GM18951 (cell line): ENCODE results near the gene DOK7.

Experiments used
- POLR2A ChIP-seq: IDR thresholded peaks from 4 replicates; pipeline ENCODE4 v1.6.1; 2011; ENCODE audit warnings: mild to moderate bottlenecking; ENCODE audit not compliant: insufficient read length, insufficient read depth; ENCODE audit errors: extremely low read depth
- in situ Hi-C: fragments of 300-500 bp; cut with MboI; formaldehyde crosslinking; loops from one replicate; pipeline ENCODE4 v1.12.0; 2022; ENCODE audit warnings: low sequenced_read_pairs, mixed read lengths, inconsistent platforms; ENCODE audit not compliant: unreplicated experiment

Gene DOK7

DNA sequence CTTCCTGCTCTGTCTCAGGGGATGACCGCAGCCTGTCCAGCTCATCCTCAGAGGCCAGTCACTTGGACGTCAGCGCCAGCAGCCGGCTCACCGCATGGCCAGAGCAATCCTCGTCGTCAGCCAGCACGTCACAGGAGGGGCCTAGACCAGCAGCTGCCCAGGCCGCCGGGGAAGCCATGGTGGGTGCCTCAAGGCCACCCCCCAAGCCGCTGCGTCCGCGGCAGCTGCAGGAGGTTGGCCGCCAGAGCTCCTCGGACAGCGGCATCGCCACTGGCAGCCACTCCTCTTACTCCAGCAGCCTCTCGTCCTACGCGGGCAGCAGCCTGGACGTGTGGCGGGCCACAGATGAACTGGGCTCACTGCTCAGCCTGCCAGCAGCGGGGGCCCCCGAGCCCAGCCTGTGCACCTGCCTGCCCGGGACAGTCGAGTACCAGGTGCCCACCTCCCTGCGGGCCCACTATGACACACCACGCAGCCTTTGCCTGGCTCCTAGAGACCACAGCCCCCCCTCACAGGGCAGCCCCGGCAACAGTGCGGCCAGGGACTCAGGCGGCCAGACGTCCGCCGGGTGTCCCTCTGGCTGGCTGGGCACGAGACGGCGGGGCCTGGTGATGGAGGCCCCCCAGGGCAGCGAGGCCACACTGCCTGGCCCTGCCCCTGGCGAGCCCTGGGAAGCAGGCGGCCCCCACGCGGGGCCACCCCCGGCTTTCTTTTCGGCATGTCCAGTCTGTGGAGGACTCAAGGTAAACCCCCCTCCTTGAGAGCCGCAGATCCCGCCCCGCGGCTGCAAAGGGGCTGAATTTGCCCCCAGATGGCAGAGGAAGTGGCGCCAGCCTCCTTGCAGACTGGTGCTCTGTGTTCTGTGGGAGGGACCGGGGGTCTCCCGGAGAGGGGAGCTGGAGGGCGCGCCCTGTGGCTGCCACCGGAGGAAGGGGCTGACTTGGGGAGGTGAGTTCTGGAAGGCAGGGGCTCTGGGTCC, 29.9 kb downstream of the DOK7 start:
- in situ Hi-C loops: no loop called here
- TF ChIP-seq POLR2A: no peak

DNA sequence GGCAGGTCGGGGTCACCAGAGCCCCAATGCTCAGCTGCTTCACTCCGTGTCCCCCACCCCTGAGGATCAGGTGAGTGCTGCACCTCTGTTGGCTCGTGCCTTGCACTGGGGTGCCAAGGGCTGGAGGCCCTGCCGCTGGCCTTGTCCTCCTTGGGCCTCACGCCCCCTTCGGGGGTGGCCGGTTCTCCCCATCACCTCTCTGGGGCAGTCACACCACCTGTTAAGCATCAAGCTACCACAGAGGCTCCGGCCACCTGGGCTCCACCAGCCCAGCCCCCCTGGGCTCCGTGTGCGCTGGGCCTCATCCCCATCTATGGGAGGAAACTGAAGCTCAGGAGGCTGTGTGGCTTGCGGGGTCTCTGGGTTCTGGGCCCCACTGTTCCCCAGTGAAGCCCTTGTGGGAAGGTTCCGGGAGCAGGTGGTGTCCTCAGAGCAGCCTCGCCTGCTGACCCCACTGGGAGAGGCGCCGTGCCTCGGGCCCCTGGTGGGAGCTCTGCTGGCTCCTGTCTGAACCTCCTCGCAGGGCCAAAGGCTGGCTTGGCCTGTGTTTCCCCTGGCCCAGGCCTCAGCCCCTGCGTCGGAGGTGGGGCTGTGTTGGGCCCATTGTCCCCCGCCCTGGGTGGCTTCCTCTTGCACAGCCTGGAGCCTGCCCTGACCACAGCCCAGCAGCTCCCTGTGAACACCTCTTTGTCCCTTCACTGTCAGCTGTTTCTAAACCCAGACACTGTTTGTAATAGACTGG, 30.8 kb downstream of the DOK7 start:
- TF ChIP-seq POLR2A: no peak
- in situ Hi-C loops: no loop called here

DNA sequence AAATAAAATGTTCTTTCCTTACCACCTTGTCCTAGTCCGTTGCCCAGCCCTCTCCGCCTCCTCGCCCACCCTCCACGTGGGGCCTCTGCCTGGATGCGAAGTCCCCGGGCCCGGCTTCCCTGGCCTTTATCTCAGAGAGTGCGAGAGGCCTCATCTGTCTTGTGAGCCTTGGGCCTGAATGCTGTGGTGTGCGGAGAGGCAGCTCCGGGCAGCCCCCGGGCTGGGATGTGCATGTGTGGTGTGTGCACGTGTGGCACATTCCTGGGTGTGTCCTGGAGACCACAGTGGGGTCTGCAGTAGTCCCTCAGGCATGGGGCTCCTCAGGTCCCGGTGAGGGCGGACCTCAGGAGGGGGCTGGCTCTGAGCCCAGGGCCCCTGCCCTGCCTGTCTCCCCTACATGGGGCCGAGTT, 31.4 kb downstream of the DOK7 start:
- in situ Hi-C loops: no loop called here
- no peak for TF ChIP-seq POLR2A

DNA sequence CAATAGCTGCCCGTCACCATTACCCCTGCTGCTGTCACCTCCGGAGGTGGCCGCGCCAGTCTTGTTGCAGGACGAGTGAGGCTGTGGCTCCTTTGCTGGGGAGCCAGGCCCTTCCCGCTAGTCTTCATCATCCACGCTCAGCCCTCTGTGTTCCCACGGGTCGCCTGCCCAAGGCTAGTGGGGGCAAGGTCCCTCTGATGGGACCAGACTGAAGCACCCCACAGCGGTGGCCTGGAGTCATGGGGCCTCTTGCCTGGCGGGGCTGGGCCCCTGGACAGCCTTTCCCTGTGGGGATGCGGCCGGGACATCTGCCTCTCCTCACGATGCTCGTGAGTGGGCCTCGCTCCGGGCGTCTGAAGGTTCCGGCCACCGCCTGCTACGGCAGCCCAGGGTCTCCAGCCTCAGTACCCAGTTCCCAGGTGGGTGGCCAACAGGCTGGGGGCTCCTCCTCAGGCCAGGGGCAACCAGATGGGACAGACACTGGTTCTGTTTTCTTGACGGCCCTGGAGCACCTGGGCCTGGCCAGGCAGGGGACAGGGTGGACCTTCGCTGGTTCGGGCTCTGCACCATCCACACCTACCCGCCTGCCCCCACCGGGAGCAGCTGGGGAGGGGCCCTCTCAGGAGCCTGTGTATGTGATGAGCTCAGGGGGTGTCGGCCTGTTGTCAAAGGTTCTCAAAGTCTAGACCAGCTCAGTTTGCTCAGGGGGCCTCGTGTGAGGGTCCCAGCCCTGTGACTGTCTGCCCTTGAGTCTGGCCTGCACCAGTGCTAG, 32.3 kb downstream of the DOK7 start:
- no peak for TF ChIP-seq POLR2A
- in situ Hi-C loops: no loop called here

DNA sequence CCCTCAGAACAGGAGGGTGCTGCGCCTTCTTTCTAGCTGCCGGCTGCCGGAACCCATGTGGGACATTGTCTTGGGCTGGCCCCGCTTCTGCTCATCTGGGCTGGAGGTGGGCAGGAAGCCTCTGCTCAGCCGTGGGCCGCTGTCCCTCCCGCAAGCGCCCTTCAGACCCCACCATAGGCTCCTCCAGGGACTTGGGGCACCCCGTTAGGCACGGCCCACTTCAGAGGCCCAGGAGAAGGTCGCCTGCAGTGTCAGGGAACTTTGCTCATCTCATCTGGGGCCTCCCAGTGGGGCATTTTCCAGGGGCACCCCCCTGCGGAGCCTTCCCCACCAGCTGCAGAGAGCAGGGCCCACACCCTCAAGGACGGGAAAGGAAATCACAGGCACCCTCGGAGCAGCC, 32.9 kb downstream of the DOK7 start:
- in situ Hi-C loops: no loop called here

DNA sequence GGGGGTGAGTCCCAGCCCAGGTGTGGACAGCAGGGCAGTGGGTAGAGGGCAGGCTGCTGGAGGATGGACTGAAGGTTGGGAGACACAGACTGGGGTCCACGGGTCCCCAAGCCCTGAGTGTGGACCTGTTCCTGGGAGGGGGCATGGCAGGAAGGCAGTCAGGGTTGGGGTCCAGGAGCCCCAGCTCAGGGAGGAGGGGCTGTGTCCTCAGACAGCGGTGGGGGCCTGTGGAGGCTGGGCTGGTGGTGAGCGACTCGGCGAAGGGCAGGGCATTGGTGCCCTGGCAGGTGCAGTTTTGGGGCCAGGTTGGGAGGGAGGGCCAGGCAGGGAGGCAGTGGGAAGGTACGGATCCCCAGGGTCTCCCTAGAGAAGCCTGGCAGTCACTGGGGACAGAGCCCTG, 34.0 kb downstream of the DOK7 start:
- in situ Hi-C loops: no loop called here
- no peak for TF ChIP-seq POLR2A

More for the DNA sequence above, 32.9 kb downstream of the DOK7 start:
- no peak for TF ChIP-seq POLR2A

DNA sequence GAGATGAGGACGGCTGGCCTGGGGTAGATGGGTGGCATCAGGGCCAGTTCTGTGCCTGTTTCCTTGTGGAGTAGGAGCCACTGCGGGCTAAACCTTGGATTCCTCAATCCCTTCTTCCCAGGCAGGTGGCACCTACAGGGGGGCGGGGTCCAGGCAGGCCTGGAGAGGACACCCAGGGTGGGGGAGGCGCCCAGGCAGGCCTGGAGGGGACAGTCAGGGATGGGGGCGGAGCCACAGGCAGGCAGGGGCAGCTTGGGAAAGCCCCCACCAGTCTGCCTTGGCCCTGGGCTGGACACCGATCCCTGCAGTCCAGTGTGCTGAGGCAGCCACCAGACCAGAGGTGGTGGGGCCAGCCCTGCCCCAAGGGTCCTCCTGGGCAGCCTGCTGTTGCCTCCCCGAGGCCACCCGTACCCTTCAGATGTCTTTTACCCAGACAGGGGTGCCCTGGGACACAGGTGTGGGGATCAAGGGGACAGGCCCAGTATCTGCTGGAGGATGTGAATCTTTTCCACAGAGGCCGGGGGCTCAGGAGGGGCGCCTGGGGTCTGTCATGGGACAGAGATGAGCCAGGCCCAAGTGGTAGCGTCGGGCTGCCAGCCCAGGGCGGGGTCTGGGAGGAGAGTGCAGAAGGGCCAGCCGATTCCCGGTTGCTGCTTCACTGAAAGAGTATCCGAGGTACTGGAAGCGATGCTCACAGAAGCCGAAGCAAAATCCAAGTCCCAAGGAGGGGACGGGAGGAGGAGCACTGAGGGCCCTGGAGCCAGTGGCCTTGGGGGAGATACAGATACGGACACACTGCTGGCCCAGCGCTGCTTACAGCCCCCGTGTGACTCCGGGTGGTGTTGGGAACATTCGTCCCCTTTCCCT, 34.6 kb downstream of the DOK7 start:
- in situ Hi-C loops: no loop called here
- TF ChIP-seq POLR2A: no peak

DNA sequence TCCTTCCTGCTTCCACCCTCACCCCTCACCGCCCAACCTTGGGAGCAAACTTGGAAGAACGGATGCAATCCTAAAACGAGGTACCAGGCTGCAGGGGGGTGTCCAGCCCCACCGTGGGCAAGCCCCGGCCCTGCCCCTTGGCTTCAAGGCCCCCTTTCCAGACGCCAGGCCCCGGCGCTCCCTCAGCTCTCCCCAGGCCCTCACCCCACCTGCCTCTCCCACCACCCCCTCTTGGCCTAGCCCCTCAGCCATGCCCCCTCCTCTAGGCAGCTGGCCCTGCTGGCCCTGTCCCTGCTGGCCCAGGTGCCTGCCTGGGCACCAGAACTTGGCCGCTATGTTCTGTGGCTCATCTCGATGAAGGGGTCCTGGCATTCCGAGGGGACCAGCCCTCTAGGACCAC, 35.3 kb downstream of the DOK7 start:
- in situ Hi-C loops: no loop called here

DNA sequence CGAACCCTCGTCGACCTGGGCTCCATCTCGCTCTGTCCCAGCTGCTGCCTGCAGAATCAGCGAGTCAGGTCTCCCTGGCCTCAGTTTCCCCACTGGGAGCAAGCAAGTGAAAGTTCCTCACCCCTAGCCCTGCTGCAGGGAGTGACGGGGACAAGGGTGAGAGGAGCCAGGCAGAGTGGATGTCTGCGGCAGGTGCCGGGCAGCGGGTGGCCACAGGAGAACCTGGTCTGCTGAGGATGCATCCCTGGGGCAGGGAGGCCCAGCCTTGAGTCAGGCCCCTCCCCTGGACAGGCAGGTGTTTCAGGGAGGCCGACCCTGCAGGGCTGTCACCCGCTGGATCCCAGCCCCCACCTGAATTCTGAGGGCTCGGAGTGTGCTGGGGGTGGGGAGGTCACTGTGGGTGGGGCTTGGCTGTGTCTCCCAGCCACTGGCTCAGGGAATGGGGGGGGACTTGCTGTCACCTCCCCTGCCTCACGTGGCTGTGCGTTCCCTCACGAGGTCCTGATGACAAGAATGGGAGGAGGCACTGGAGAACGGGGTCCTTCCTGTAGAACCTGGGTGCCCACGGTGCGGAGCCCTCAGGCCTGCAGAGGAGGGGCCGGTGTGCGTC, 35.9 kb downstream of the DOK7 start:
- in situ Hi-C loops: no loop called here
- TF ChIP-seq POLR2A: no peak

More for the DNA sequence above, 35.3 kb downstream of the DOK7 start:
- TF ChIP-seq POLR2A: no peak

DNA sequence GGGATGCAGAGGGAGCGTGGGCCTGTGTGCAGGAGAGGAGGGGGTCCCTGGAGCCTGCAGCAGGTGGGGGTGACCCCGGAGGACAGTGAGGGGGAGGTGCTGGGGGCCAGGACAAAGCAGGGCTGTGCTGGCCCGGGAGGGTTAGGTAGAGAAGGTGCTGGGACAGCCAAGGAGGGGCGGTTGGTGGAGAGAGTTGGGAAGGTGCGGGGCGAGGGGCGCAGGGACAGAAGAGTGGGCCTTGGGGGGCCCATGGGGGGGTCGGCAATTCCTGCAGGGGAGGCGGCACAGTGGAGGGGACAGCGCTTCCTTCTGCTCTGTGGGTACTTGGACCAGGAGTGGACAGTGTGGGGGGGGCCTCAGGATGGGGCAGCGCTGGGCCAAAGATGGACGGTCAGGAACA, 36.6 kb downstream of the DOK7 start:
- TF ChIP-seq POLR2A: no peak
- in situ Hi-C loops: no loop called here

DNA sequence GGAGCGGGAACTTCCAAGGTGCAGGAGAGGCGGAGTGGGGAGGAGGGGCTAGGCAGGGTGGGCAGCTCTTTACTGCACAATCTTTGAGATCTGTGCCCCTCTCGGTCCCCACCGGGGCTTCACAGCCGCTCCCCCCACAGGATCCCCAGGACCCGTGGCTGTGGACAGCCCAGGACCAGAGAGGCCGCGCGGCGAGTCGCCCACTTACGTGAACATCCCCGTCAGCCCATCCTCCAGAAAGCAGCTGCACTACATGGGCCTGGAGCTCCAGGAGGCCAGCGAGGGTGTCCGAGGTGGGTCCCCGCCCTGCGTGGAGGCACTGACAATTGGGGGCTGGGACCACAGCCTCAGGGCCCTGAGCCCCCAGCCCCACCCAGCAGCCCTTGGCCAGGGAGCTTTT, 37.0 kb downstream of the DOK7 start:
- in situ Hi-C loops: no loop called here
- TF ChIP-seq POLR2A: no peak

DNA sequence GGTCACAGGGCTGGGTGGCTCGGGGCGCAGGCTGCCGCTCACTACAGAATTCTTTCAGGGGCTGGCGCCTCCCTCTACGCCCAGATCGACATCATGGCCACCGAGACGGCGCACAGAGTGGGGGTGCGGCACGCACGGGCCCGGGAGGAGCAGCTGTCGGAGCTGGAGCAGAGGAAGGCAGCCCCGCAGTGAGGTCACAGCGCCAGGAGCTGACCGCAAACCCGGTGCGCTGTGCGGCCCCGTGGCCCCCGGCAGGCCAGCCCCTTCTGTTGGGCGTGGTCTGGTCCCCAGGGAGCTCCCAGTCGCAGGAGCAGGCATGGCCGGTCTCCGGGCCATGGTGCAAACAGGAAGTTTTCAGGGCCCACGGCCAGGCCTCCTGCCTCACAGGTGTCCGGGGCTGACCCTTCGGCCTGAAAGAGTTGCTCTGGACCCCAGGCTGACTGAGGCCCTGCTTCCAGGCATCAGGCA, 37.6 kb downstream of the DOK7 start:
- in situ Hi-C loops: no loop called here
- TF ChIP-seq POLR2A: no peak
